ENCODE data around the gene CDCP1.

DNA sequence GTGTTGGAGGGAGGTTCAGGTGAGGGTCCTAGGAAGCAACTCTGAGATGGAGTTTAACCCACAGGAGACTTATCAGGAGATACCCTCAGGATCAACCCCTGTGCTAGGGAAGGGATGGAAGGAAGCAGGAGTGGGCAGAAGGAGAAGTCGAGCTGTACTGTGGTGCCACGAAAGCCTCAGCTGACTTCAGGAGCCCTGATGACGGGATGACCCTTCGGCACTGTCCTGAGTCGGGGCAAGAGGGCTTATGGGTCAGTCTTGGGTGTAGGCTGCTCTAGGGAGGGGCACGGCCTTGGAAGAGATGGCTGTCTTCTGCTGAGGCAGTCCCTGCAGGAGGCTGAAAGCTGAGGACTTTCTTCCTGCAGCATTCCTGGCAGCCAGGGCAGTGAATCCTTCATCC lies 112.4 kb downstream of the CDCP1 start:
- TF ChIP-seq, protein P1, sequence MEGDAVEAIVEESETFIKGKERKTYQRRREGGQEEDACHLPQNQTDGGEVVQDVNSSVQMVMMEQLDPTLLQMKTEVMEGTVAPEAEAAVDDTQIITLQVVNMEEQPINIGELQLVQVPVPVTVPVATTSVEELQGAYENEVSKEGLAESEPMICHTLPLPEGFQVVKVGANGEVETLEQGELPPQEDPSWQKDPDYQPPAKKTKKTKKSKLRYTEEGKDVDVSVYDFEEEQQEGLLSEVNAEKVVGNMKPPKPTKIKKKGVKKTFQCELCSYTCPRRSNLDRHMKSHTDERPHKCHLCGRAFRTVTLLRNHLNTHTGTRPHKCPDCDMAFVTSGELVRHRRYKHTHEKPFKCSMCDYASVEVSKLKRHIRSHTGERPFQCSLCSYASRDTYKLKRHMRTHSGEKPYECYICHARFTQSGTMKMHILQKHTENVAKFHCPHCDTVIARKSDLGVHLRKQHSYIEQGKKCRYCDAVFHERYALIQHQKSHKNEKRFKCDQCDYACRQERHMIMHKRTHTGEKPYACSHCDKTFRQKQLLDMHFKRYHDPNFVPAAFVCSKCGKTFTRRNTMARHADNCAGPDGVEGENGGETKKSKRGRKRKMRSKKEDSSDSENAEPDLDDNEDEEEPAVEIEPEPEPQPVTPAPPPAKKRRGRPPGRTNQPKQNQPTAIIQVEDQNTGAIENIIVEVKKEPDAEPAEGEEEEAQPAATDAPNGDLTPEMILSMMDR (IDR thresholded peaks at IDR 0.05): no peak
- no peak for TF ChIP-seq POLR2A (IDR thresholded peaks at IDR 0.05)
